Transverse colon (tissue), 4 donors: ENCODE results near the gene ZNF268. TPM values are rescaled to one million over a fixed set of nuclear protein-coding genes. Genes with fewer than 3 reads are reported as not detected.

Experiments
- DNase-seq: peaks from one replicate; pipeline ENCODE4 v3.0.0-alpha.2; 2019
- H3K27ac ChIP-seq, 4 donors: fragments of 200-600 bp; sonication (generic); 2 replicates each; pipeline ENCODE4 v1.5.1; 2016 to 2018; ENCODE audit warnings: inconsistent platforms in 4 of 4
- H3K27me3 ChIP-seq: fragments of 200-600 bp; sonication (generic); 2 replicates; pipeline ENCODE4 v1.5.1; 2017; ENCODE audit warnings: inconsistent platforms
- H3K36me3 ChIP-seq, 4 donors: fragments of 200-600 bp; sonication (generic); 2 replicates each; pipeline ENCODE4 v1.5.1; 2017 to 2019; ENCODE audit warnings: inconsistent platforms in 4 of 4
- H3K4me1 ChIP-seq, 4 donors: fragments of 200-600 bp; sonication (generic); 2 replicates each; pipeline ENCODE4 v1.5.1; 2017 to 2020; ENCODE audit warnings: inconsistent platforms in 4 of 4
- H3K4me3 ChIP-seq, 4 donors: fragments of 200-600 bp; sonication (generic); 1 replicate in 1 of 4; 2 replicates in 3 of 4; pipeline versions ENCODE4 v1.5.1 to v1.6.1; 2017 to 2019; ENCODE audit warnings: inconsistent platforms in 4 of 4
- H3K9me3 ChIP-seq, 2 donors: fragments of 200-600 bp; sonication (generic); 2 replicates each; pipeline ENCODE4 v1.5.1; 2017 to 2019; ENCODE audit warnings: inconsistent platforms in 2 of 2
- EP300 ChIP-seq: sonication (generic); formaldehyde crosslinking; IDR thresholded peaks from one replicate; pipeline ENCODE4 v1.6.1; 2017; ENCODE audit warnings: antibody characterized with exemption, low read depth
- POLR2A ChIP-seq: fragments of 450-650 bp; IDR thresholded peaks from one replicate; pipeline ENCODE4 v1.6.1; 2016; ENCODE audit warnings: antibody characterized with exemption, mild to moderate bottlenecking, moderate library complexity
- POLR2AphosphoS5 ChIP-seq, 3 donors: sonication (generic); formaldehyde crosslinking; IDR thresholded peaks; one replicate each; pipeline ENCODE4 v1.6.1; 2016; ENCODE audit warnings: antibody characterized with exemption in 3 of 3
- WGBS, 2 donors: methylation state at CpG; one replicate each; pipeline ENCODE4 v1.1.5; 2018; ENCODE audit warnings: low coverage in 1 of 2; 5-methylcytosine and 5-hydroxymethylcytosine counted together
- in situ Hi-C, 4 donors: fragments of 200-750 bp; cut with MboI; loops; one replicate each; pipeline versions ENCODE4 v1.15.0 to v1.15.1; 2017; ENCODE audit warnings: low sequenced_read_pairs in 3 of 4, low pct_ligation_motif_present in 1 of 4, low pct_unique_long_range_greater_than_20kb in 1 of 4
- intact Hi-C: fragments of 100-400 bp; cut with DNase I; formaldehyde crosslinking; loops from one replicate; pipeline ENCODE4 v1.15.1; 2023; ENCODE audit warnings: low total_unique reads
- total RNA-seq, 4 donors: library from RNA; depleted of rRNA; stranded (reverse); fragments of >200 nt; gene quantifications; one replicate each; pipeline ENCODE4 v1.1.0, GENCODE V29; 2016
- TF ChIP-seq, protein P1 (sequence below), 5 experiments: fragments of 200-600 bp in 3 of 5; fragments of 450-650 bp in 2 of 5; sonication (generic) in 3 of 5; IDR thresholded peaks; 1 replicate in 2 of 5; 2 replicates in 3 of 5; pipeline ENCODE4 v1.5.1; 2016 to 2017; ENCODE audit warnings: antibody characterized with exemption in 5 of 5, inconsistent platforms in 3 of 5, mild to moderate bottlenecking in 2 of 5, moderate library complexity in 1 of 5

The ZNF268 gene
- total RNA-seq, 4 donors from 2014 or later, result 12.2 to 30.3 (median 16.1) TPM

GRCh38 chr12:133233993-133234564, 52.8 kb downstream of the ZNF268 start:
- no peak overlapping the region for H3K27ac ChIP-seq
- TF ChIP-seq POLR2A (no peak), EP300 (no peak), POLR2AphosphoS5 (IDR thresholded peaks at IDR 0.05) (no peak)
- TF ChIP-seq, protein P1, sequence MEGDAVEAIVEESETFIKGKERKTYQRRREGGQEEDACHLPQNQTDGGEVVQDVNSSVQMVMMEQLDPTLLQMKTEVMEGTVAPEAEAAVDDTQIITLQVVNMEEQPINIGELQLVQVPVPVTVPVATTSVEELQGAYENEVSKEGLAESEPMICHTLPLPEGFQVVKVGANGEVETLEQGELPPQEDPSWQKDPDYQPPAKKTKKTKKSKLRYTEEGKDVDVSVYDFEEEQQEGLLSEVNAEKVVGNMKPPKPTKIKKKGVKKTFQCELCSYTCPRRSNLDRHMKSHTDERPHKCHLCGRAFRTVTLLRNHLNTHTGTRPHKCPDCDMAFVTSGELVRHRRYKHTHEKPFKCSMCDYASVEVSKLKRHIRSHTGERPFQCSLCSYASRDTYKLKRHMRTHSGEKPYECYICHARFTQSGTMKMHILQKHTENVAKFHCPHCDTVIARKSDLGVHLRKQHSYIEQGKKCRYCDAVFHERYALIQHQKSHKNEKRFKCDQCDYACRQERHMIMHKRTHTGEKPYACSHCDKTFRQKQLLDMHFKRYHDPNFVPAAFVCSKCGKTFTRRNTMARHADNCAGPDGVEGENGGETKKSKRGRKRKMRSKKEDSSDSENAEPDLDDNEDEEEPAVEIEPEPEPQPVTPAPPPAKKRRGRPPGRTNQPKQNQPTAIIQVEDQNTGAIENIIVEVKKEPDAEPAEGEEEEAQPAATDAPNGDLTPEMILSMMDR (IDR thresholded peaks at IDR 0.05), result no peak
- H3K9me3 ChIP-seq, result no peaks in the 10 kb centered on the region
- intact Hi-C loops (no loop called here), in situ Hi-C loops (no loop called here)
- no peak for DNase-seq
- H3K4me1 ChIP-seq, result no peaks in the 10 kb centered on the region
- no peaks in the 10 kb centered on the region for H3K36me3 ChIP-seq
- 84 to 92% methylated on average over 2 to 16 of the region's 18 CpGs for WGBS, 2 donors
- H3K4me3 ChIP-seq, result no peak overlapping the region
- no peaks in the 10 kb centered on the region for H3K27me3 ChIP-seq

GRCh38 chr12:133234971-133235370, 53.7 kb downstream of the ZNF268 start:
- Histone ChIP-seq H3K9me3 (no peaks in the 10 kb centered on the region), H3K4me3 (no peak overlapping the region), H3K4me1 (no peaks in the 10 kb centered on the region), H3K36me3 (no peaks in the 10 kb centered on the region), H3K27ac (no peak overlapping the region), H3K27me3 (no peaks in the 10 kb centered on the region)
- no peak for TF ChIP-seq EP300
- TF ChIP-seq POLR2AphosphoS5 (IDR thresholded peaks at IDR 0.05), result no peak
- no peak for TF ChIP-seq POLR2A
- TF ChIP-seq, protein P1 (IDR thresholded peaks at IDR 0.05), result no peak
- in situ Hi-C loops (no loop called here), intact Hi-C loops (no loop called here)
- no peak for DNase-seq
- 63 to 81% methylated on average over 15 to 20 of the region's 20 CpGs for WGBS, 2 donors

- 70% methylated on average over 40 of the region's 61 CpGs; no CpG with 5 or more reads in 1 of the 2 donors for WGBS, 2 donors
- no peaks in the 10 kb centered on the region for H3K9me3 ChIP-seq
- H3K27me3 ChIP-seq, result no peaks in the 10 kb centered on the region
Observed at GRCh38 chr12:133235401-133236112, 54.3 kb downstream of the ZNF268 start, which contains the start of gene ANHX. TSS of gene ANHX (minus strand) at chr12:133235877. CDS start at chr12:133234356, 1,521 bp downstream.

DNA sequence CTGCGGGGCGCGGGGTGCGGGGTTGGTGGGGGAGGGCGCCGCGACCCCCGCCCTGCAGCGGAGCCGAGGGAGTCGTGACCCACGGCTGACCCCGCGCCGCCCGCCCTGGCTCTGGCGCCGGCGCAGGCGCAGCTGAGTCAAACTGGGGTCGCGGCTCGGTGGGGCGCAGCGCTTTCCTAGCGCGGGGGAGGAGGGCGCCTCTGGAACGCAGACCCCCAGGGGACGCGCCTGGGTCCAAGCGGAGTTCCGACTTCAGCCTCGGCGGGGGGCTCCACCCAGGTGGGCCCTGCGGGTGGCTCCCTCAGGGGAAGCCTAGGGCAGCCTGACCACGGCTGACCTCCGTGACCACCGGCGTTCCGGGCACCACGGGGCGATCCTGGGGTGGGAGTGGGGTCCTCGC, 54.8 kb downstream of the ZNF268 start:
- in situ Hi-C loops (no loop called here), intact Hi-C loops (no loop called here)
- Histone ChIP-seq H3K27me3 (no peaks in the 10 kb centered on the region), H3K36me3 (no peaks in the 10 kb centered on the region), H3K4me3 (no peak overlapping the region), H3K4me1 (no peaks in the 10 kb centered on the region), H3K9me3 (no peaks in the 10 kb centered on the region), H3K27ac (no peak overlapping the region)
- TF ChIP-seq POLR2AphosphoS5 (IDR thresholded peaks at IDR 0.05) (no peak), POLR2A (no peak), EP300 (no peak)
- TF ChIP-seq, protein P1 (IDR thresholded peaks at IDR 0.05), result no peak
- 69 to 84% methylated on average over 5 to 37 of the region's 44 CpGs for WGBS, 2 donors
- no peak for DNase-seq

More at GRCh38 chr12:133235401-133236112, 54.3 kb downstream of the ZNF268 start, which contains the start of gene ANHX:
- Histone ChIP-seq H3K27ac (no peak within 1 kb of the TSS), H3K4me1 (no peaks in the 10 kb centered on the region), H3K4me3 (no peak within 1 kb of the TSS), H3K36me3 (no peaks in the 10 kb centered on the region)
- in situ Hi-C loops (no loop called here), intact Hi-C loops (no loop called here)
- no peak for DNase-seq
- TF ChIP-seq POLR2A (no peak), POLR2AphosphoS5 (IDR thresholded peaks at IDR 0.05) (no peak), EP300 (no peak)
- TF ChIP-seq, protein P1 (IDR thresholded peaks at IDR 0.05), result no peak
